Cerebellar cortex (tissue), 1 donor: ENCODE results near the gene BLVRA.
"Not testable (repeated sequence)": the region's sequence is repeated elsewhere in the genome, so short reads cannot be mapped to it uniquely, and the experiment has no call there.

Experiments
- DNase-seq: peaks from one replicate; pipeline ENCODE4 v3.0.0-alpha.2; 2015; ENCODE audit warnings: low spot score

Gene BLVRA, protein sequence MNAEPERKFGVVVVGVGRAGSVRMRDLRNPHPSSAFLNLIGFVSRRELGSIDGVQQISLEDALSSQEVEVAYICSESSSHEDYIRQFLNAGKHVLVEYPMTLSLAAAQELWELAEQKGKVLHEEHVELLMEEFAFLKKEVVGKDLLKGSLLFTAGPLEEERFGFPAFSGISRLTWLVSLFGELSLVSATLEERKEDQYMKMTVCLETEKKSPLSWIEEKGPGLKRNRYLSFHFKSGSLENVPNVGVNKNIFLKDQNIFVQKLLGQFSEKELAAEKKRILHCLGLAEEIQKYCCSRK

DNA sequence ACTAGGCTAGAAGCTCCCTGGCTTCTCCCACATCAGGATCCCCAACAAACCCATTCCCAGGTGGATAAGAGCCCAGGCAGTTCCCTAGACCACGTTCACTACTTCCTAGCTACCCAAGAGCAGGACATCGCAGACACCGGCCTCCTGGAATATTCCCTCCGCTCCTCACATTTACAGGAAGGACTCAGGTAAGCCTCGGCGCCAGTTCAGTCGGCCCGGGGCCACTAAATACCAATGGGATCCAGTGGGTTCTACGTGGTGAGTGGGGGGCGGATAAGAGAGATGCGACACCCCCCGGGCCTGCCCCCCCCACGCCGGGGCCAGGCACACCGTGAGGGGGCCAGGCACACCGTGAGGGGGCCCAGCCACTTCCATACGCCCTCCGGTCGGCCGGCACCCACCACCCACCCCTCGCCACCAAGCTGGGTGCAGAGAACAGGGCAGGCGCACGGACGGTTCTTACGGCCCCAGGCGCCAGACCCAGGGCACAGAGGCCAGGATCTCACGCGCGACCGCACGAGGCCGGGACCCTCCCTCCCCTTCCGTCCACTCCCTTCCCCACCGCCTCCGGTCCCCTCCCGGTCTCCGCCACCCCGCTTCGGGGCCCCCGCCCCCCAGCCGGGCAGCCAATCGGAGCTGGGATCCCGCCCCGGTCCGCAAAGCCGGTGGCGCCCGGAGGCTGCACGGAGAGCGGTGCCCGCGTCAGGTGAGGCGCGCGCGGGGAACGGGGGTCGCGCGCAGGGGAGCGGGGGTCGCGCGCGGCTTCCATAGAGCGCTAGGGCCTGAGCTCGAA is at the start of gene BLVRA:
BLVRA (plus strand) TSS at position 652 of the 793 bp plus-strand sequence. CDS start 12,479 bp downstream, outside the sequence.
- peak; percentile 64 for DNase-seq

DNA sequence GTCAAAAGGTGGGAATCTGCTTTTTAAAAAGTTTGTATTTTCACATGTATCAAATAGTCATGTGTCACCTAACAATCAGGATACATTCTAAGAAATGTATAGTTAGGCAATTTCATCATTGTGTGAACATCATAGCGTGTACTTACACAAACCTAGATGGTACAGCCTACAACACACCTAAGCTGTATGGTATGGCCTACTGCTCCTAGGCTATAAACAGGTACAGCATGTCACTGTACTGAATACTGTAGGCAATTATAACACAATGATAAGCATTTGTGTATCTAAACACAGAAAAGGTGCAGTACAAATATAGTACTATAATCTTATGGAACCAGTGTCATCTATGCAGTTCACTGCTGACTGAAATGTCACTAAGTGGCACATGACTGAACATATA is 47.0 kb upstream of the BLVRA start:
- DNase-seq = no peak

DNA sequence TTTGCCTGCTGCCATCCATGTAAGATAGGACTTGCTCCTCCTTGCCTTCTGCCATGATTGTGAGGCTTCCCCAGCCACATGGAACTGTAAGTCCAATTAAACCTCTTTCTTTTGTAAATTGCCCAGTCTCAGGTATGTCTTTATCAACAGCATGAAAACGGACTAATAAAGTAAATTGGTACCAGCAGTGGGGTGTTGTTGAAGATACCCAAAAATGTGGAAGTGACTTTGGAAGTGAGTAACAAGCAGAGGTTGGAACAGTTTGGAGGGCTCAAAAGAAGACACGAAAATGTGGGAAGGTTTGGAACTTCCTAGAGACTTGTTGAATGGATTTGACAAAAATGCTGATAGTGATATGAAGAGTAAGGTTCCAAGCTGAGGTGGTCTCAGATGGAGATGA is 42.5 kb upstream of the BLVRA start:
- not testable (repeated sequence) for DNase-seq

DNA sequence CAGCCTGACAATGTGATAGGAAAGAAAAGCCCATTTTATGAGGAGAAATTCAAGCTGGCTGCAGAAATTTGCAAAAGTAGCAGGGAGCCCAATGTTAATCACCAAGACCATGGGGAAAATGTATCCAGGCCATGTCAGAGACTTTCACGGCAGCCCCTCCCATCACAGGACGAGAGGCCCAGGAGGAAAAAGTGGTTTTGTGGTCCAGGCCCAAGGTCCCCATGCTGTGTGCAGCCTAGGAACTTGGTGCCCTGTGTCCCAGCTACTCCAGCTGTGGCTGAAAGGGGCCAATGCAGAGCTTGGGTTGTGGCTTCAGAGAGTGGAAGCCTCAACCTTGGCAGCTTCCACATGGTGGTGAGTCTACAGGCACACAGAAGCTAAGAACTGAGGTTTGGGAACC is 41.9 kb upstream of the BLVRA start:
- DNase-seq = no peak

DNA sequence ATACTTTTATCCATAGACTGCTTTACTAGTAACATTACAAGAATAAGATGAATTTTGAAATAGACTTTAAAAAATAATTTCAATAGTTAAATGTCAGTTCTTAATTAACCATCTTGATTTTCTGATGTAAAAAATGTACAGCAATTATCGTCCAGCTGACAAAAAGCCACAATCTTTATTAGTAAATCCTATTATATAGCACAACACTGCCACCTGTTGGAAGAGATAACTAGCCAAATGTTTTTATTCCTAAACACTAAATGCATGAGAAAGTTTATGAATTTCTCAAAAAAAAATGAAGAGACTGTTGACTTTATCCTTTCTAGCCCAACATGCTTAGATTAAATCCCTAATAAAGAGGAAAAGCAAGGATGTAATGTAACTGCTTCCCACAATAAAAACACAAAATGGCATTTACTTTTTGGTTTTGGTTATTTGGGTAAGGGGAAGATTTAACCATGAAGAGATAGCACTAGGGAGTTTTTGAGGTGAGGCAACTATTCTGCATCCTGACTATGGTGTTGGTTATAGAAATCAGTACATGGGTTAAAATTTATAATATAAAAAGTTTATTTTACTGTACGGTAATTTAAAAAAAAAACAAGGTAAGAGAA is 37.2 kb upstream of the BLVRA start:
- DNase-seq = peak; percentile 80

DNA sequence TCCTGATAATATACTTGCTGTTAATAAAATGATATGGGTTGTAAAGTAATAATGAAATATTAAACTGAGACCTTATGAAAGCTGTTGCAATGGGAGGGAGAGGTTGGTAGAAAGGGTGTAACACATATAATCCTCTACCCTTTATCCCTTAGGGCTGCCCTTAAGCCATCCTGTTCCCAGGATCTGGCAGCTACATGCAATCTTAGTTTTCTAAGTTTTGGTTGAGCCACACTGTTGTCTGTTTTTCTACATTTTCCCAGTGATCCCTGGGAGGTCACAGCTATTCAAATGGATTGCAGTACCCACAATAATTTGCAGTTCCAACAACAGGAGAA is 35.5 kb upstream of the BLVRA start:
- no peak for DNase-seq

DNA sequence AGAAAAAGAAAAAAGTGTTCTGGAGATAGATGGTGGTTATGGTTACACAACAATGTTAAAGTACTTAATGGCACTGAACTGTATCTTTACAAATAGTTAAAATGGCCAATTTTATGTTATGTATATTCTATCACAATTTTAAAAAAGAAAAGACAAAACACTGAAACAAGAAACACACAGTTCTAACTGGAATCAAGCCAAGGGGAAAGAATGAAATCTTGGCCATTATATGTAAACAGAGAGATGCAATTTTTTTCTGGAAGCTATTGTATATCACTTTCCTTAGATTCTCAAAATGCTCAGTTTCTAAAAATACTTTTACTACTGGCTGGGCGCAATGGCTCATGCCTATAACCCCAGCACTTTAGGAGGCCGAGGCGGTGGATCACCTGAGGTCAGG is 33.2 kb upstream of the BLVRA start:
- no peak for DNase-seq

DNA sequence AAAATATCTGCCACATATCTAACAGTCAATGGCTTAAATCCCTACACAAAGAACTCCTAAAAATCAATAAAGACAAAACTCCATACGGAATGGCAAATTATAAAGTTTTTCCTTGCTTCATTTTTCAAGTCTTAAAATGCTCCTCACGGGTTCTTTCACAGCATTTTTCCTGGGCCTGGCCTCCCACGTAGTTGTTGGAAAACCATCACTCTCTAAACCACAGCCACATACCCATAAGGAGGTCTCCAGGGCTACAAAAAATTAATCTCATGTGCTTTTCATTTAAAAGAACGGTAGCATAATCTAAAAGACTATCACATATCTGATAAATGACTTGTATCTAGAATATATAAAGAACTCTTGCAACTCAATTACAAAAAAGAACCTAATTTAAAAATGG is 32.0 kb upstream of the BLVRA start:
- DNase-seq = no peak

DNA sequence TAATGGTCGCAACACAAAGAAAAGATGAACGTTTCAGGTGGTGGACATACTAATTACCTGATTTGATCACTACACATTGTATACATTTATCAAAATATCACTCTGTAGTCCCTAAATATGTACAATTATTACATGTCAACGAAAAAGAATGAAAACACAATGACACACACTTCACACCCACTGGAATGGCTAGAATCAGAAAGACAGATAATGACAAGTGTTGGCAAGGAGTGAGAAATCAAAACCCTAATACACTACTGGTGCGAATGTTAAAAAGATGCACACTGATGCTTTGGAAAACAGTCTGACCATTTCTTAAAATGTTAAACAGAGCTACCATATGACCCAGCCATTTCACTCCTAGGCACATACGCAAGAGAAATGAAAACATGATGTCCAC is 31.5 kb upstream of the BLVRA start:
- no peak for DNase-seq

DNA sequence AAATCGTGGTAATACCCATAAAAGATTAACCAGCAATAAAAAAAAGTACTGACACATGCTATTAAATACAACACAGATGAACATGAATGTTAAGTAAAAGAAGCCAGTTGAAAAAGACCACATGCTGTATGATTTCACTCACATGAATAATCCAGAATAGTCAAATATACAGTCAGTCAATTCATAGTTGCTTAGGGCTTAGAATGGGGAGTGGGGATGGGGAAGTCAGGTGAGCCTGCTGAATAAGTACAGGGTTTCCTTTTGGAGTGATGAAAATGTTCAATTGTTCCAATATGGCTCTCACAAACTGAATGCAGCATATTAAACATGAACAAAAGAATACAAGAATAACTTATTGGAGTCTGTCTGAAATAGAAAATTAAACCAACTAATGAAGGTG is 31.0 kb upstream of the BLVRA start:
- DNase-seq = no peak

DNA sequence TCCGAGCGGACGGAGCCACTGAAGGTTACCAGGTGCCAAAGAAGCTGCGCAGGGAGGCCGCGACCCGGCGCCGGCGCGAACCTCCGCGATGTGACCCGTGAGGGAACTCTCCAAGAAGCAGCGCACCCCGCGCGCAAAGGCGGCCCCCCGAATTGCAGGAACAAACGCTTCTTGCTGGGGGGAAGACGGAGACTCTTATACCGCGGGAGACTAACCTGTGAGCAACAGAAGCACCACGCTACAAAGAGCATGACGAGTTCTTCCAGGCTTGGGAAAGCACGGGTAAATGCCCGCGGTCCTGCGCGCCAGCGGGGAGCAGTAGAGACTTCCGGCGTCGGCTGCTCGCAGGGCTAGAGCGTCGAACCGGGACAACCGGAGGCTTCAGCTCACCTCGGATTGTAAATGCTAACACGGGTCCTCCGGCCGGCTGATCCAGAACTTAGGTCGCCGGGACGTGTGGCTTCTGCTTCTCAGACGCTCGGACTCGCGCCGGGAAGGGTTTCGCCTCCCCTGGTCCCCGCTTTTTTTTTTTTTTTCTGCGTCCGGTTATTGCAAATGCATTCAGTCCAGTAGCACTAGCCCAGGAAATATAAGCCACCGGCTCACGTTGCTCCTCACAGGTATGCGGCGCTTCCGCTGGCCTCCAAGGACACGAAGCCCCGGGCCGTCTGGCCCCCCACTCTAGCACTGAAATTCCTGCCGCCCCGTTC is 29.1 kb upstream of the BLVRA start, which contains the start of gene COA1:
COA1 (minus strand) TSS at position 310 of the 710 bp plus-strand sequence. CDS start 80,909 bp downstream, outside the sequence.
- DNase-seq = peak; percentile 94

DNA sequence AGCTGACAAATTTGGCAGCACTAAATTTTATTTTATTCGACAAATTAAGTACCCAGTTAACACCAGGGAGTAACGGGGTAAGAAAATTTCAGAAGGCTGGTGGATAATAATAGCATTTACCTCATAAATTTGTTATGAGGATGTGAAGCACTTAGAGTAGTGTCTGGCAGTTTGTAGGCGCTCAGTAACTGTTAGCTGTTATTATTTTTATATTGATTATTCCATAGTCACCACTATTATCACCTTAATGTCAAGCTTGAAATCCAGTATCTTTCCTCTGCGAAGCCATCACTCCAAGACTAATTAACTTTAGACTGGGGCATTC is 28.6 kb upstream of the BLVRA start:
- no peak for DNase-seq

DNA sequence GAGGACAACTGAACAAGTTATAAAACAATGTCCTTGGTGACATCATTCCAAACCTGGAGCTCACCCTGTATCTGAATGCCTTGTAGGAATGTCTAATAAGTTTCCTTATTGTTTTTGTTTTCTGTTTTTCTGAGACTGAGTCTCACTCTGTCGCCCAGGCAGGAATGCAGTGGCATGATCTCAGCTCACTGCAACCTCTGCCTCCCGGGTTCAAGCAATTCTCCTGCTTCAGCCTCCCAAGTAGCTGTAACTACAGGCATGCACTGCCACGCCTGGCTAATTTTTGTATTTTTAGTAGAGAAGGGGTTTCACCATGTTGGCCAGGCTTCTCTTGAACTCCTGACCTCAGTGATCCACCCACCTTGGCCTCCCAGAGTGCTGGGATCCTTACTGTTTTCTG is 27.0 kb upstream of the BLVRA start:
- DNase-seq = not testable (repeated sequence)

DNA sequence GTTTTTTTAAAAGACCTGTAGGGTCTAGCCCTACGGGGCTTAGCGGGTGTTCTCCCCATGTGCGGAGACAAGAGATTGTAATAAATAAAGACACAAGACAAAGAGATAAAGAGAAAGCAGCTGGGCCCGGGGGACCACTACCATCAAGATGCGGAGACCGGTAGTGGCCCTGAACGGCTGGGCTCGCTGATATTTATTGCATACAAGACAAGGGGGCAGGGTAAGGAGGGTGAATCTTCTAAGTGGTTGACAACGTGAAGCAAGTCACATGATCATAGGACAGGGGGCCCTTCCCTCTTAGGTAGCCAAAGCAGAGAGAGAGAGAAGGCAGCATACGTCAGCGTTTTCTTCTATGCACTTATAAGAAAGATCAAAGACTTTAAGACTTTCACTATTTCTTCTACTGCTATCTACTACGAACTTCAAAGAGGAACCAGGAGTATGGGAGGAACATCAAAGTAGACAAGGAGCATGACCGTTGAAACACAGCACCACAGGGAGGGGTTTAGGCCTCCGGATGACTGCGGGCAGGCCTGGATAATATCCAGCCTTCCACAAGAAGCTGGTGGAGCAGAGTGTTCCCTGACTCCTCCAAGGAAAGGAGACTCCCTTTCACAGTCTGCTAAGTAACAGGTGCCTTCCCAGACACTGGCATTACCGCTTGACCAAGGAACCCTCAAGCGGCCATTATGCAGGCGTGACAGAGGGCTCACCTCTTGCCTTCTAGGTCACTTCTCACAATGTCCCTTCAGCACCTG is 23.7 kb upstream of the BLVRA start:
- DNase-seq = not testable (repeated sequence)

DNA sequence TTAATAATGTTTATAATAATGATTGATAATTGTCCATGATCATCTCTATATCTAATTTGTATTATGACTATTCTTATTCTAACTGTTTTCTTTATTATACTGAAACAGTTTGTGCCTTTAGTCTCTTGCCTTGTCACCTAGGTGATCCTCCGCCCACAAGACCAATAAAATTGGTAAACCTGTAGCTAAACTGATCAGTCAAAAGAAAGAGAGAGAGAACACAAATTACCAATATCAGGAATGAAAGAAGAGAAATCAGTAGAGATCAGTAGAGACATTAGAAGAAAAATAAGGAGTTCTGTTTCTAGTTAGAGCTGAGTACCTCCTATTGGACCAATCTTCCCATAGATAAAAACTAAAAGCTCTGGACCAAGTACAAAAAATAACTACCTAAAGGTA is 23.1 kb upstream of the BLVRA start:
- no peak for DNase-seq

DNA sequence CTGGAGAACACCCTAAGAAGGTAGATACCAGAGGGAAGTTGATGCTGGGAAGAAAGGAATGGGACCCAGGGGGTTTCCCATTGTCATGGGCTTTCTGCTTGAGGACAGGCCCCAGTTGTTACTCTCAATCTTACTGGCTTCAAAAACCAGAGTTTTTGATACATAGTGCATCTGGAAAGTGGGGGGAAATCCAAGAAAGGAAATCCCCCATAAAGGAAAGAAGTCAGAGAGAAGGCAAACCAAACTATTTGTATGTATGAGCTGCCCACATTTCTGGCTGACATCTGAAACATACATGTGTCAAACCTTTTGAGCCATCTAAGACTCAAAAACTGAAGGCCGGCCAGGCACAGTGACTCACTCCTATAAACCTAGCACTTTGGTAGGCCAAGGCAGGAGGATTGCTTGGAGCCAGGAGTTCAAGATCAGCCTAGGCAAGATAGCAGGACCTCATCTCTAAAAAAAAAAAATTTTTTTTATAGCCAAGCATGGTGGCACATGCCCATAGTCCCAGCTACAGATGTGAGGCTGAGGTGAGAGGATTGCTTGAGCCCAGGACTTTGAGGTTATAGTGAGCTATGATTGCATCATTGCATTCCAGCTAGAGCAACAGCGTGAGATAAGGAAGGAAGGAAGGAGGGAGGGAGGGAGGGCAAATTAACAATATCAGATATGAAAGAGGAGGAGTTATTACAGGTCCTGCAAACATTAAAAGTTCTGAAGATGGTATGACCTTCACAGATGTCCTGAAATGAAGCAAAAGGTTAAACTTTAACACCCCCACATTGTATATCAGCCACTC is 22.5 kb upstream of the BLVRA start:
- no peak for DNase-seq

DNA sequence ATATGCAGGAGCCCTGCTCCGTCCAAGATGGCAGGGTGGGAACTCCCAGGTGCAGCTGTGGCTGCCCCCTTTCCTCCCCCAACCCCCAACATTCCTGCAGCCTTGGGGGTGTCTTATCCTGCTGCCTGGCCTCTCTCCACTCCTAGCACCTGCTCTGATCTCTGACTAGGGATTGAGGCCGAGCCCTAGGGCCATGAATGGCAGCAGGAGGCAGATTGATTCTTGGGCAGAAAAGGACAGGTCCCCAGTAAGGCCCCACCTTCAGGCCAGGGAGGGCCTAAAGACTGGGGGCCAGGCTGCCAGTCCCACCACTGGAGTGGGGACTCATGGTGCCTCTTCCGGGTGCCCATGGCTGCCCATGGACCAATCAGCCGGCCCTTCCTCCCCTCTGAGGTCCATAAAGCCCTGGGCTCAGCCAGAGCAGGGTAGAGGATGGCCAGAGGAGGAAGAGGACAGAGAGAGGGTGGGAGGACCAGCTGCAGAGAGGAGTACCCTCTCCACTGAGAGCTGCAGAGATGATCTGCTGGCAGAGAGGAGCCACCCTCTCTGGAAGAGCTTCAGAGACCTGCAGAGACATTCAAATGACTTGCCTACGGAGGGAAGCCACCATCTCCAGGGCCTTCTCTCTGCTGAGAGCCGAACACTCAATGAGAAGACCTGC is 20.9 kb upstream of the BLVRA start:
- DNase-seq = no peak

DNA sequence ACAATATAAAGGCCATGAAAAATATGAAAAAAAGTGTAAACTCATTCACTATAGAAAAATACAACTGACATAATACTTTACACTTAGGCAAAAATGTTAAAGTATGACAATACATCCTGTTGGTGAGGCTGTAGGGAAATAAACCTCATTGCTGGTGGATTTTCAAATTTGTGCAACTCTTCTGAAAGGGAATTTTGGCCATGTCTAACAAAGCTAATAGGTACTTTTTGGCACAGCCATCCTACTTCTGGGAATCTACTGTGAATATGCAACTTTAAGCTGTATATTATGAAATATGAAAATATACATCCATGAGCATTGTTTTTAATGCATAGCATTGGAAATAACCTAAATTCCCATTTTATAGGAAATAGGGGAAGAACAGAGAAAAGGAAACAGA is 15.8 kb upstream of the BLVRA start:
- no peak for DNase-seq

DNA sequence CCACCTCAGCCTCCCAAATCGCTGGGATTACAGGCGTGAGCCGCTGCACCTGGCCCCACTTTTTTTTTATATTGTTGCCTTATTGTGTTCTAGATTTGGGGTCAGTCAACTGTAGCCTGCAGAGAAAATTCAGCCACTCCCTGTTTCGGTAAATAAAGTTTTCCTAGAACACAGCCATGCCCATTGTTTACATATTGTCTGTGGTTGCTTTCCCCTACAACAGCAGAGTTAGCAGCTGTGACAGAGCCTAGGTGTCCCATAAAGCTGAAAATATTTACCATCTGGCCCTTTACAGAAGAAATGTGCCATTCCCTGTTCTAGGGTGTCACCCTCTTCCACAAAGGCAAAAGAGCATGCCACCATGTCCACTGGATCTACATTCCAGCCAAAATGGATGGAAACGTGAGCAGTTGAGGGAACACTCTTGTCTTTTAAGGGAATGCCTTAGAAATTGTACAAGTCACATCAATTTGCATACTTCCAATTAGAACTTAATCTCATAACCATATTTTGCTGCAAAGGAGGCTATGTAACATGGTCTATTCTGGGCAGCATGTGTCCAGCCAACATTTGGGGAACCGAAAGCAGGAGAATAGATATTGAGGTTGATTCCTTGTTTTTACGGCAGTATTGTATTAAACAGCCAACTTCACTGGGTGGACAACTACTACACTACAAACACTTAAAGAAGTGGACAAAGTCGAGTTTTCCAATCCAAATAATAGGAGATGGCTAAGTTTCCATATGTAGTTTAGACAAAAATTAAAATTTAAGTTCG is 11.0 kb upstream of the BLVRA start:
- DNase-seq = no peak
